ENCODE data around the gene C2orf78.

The C2orf78 gene

GRCh38 chr2:73838889-73839534 is 55.0 kb downstream of the C2orf78 start:
- no peak for DNase-seq (ENCODE audit: low read depth)
- H3K4me3 ChIP-seq (ENCODE audit: low read depth, low read length) = no peak overlapping the region
- TF ChIP-seq CTCF (IDR thresholded peaks at IDR 0.05; ENCODE audit: low read depth, low read length, missing control alignments) = no peak

- TF ChIP-seq CTCF (IDR thresholded peaks at IDR 0.05; ENCODE audit: low read depth, low read length, missing control alignments) = no peak
- DNase-seq (ENCODE audit: low read depth) = no peak
Observed at GRCh38 chr2:73839653-73840411, 55.8 kb downstream of the C2orf78 start.

GRCh38 chr2:73841912-73842738 is 58.1 kb downstream of the C2orf78 start:
- no peak for TF ChIP-seq CTCF (IDR thresholded peaks at IDR 0.05; ENCODE audit: low read depth, low read length, missing control alignments)
- no peak overlapping the region for H3K4me3 ChIP-seq (ENCODE audit: low read depth, low read length)
- DNase-seq (ENCODE audit: low read depth) = no peak

More at GRCh38 chr2:73839653-73840411, 55.8 kb downstream of the C2orf78 start:
- H3K4me3 ChIP-seq (ENCODE audit: low read depth, low read length) = no peak overlapping the region

- no peak for DNase-seq (ENCODE audit: low read depth)
- no peak for TF ChIP-seq CTCF (IDR thresholded peaks at IDR 0.05; ENCODE audit: low read depth, low read length, missing control alignments)
- H3K4me3 ChIP-seq (ENCODE audit: low read depth, low read length) = no peak overlapping the region
Observed at GRCh38 chr2:73842739-73843019, 58.7 kb downstream of the C2orf78 start.

GRCh38 chr2:73844087-73844486 is 60.1 kb downstream of the C2orf78 start:
- TF ChIP-seq CTCF (IDR thresholded peaks at IDR 0.05; ENCODE audit: low read depth, low read length, missing control alignments) = no peak
- H3K4me3 ChIP-seq (ENCODE audit: low read depth, low read length) = no peak overlapping the region
- DNase-seq (ENCODE audit: low read depth) = no peak

- TF ChIP-seq CTCF (IDR thresholded peaks at IDR 0.05; ENCODE audit: low read depth, low read length, missing control alignments) = no peak
- no peak overlapping the region for H3K4me3 ChIP-seq (ENCODE audit: low read depth, low read length)
- no peak for DNase-seq (ENCODE audit: low read depth)
Observed at GRCh38 chr2:73850009-73850408, 66.0 kb downstream of the C2orf78 start.

Measured in GM12864 (cell line).